GM19468 (cell line): ENCODE results near the gene ADAMTS10.
A peak's percentile ranks its signal among the peaks of the same experiment; 100 is the strongest.
"Not testable (repeated sequence)": the region's sequence is repeated elsewhere in the genome, so short reads cannot be mapped to it uniquely, and the experiment has no call there.

Experiments
- ATAC-seq: cut with Tn5 transposase; IDR thresholded peaks from one replicate; pipeline ENCODE4 v1.9.1; 2021; ENCODE audit warnings: mild to moderate bottlenecking, moderate library complexity, moderate number of reproducible peaks; ENCODE audit not compliant: unreplicated experiment; ENCODE audit errors: extremely low read depth

Gene ADAMTS10

DNA sequence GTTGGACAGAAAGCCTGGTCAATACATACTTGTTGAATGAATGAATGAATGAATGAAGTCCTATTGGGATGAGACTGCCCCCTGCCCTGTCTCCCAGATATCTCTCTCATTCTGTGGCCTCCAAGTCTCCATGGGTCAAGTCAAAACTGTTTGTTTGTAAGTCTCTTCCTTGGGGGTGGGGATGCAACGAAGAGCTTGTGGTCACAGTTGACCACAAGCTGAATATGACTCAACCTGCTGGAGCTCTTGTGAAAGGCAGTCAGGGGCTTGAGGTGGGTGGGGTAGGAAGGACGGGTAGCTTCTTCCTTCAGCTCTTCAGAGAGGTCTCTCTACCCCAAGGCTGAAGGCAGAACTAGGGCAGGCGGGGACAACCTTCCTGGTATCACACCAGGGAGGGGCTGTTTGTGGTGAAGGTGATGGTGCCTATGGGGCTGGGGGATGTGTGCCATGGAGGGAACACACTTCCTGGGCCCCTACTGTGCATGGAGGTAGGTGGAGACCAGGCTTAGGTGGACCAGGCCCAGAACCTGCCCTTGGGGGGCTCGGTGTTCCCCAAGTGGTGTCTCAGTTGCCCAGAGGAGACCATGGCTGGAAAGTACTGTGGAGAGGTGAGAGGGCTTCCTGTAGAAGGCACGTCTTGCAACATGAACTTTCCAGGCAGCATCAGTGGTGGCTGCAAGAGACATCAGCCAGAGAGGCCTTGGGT lies 41.3 kb downstream of the ADAMTS10 start:
- ATAC-seq, result peak; percentile 32

GRCh38 chr19:8567522-8568172 lies 42.9 kb downstream of the ADAMTS10 start:
- ATAC-seq, result no peak

DNA sequence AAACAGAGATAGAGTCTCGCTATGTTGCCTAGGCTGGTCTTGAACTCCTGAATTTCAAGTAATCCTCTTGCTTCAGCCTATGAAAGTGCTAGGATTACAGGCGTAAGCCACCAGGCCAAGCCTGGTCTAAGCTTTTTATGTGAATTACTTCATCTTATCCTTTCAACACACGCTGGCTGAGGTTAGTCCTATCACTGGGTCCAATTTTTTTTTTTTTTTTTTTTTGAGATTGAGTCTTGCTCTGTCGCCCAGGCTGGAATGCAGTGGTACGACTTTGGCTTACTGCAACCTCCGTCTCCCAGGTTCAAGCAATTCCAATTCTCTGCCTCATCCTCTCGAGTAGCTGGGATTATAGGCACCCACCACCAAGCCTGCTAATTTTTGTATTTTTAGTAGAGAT lies 43.7 kb downstream of the ADAMTS10 start:
- no peak for ATAC-seq

- not testable (repeated sequence) for ATAC-seq
These were observed 45.6 kb downstream of the ADAMTS10 start for GRCh38 chr19:8564866-8565265.

GRCh38 chr19:8561075-8561764 lies 49.3 kb downstream of the ADAMTS10 start:
- no peak for ATAC-seq

- ATAC-seq, result no peak
These were observed 52.2 kb downstream of the ADAMTS10 start for GRCh38 chr19:8558325-8558724.

GRCh38 chr19:8557642-8558238 lies 52.8 kb downstream of the ADAMTS10 start:
- ATAC-seq, result no peak

DNA sequence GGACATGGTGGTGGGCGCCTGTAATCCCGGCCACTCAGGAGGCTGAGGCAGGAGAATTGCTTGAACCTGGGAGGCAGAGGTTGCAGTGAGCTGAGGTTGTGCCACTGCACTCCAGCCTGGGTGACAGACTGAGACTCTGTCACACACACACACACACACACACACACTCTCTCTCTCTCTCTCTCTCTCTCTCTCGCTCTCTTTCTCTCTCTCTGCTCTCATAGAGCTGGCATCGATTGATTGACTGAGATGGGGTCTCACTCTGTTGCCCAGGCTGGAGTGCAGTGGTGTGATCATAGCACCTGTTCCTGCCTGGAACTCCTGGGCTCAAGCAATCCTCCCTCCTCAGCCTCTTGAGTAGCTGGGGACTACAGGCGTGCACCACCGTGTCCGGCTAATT lies 56.8 kb downstream of the ADAMTS10 start:
- ATAC-seq, result not testable (repeated sequence)

- ATAC-seq, result no peak
These were observed 57.7 kb downstream of the ADAMTS10 start for GRCh38 chr19:8552810-8553209.

- no peak for ATAC-seq
These were observed 60.4 kb downstream of the ADAMTS10 start for GRCh38 chr19:8550070-8550469.

- no peak for ATAC-seq
These were observed 64.8 kb downstream of the ADAMTS10 start for GRCh38 chr19:8545743-8546142.

GRCh38 chr19:8544168-8544567 lies 66.3 kb downstream of the ADAMTS10 start:
- ATAC-seq, result no peak

DNA sequence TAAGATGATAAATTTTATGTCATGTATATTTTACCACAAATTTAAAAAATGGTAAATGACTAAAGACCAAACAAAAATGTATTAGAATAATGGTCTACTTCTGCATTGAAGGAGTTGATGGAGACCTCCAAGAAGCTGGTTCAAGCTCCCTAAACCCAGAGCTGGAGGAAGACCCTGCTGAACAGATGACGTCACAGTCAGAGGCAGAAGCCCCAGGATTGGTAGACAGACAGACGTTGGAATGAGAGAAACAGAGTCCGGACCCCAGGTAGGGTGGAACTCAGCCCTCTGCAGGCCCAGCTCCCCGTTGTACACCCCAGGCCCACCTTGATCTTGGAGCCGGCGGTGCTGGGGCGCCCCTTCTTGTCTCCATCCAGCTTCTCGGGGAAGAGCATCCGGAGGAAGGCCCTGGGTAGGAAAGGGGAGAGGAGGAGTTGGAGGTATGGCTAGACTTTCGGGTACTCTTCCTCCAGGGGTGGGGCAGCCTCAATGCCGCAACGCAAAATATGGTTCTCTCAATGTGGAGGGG lies 70.8 kb downstream of the ADAMTS10 start:
- ATAC-seq, result no peak

DNA sequence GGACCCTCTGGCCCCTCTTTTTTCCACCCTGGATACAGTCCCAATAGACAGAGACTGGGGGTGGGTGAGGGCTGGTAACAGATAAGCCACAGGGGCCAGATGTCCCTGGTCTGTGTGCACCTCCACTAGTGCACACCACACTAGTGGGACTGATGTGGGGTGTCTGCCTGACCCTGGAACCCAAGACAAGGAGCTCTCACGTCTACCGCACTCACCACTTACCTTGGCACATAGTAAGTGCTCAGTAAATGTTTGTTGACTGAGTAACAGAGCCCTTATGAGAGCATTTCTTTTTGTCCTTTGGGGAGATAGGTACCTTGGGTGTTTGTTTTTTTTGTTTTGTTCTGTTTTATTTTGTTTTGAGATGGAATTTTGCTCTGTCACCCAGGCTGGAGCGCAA lies 73.4 kb downstream of the ADAMTS10 start:
- no peak for ATAC-seq

DNA sequence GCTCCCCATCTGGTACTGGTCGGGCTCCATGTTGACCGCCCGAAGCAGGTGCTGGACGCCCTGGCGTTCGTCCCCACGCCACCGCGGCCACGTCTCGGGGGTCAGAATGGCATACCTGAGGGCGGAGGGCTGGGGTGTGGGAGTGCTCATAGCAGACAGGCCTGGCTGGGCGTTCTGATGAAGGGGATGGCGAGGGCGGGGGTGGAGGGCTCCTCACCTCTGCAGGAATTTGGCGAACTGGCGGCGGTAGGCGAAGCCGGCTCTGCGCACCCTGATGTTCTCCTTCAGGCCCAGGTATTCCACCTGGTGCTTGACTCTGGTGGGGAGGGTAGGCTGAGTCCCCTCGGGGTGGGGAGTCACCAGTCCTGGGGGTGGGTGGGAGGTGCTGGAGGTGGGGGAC lies 74.2 kb downstream of the ADAMTS10 start:
- no peak for ATAC-seq

- ATAC-seq, result no peak
These were observed 78.3 kb downstream of the ADAMTS10 start for GRCh38 chr19:8532225-8532624.

DNA sequence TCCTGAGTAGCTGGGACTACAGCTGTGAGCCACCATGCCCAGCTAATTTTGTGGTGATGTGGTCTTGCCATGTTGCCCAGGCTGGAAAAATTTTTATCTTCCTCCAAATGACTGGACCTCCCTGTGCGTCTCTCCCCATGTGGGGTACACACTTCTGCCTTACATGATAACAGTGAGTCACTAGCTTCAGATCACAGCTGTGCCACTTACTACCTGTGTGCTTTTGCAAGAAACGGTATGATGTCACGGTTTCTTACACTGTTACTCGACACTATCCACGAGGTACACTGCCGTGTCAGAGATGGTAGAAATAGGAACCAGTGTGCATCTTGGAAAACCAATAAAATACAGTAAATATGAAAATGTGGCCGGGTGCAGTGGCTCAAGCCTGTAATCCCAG lies 79.0 kb downstream of the ADAMTS10 start:
- no peak for ATAC-seq
